Measurements from ENCODE around the gene UBE2QL1. TPM values are rescaled to one million over a fixed set of nuclear protein-coding genes. Genes with fewer than 3 reads are reported as not detected.

UBE2QL1 gene
- total and polyA plus RNA-seq, 5 donors from 2014 or later = not detected

GRCh38 chr5:6535594-6535993 is 86.9 kb downstream of the UBE2QL1 start:
- peaks cover 6% of the 10 kb centered on the region for H3K27me3 ChIP-seq (ENCODE audit: control insufficient read depth, insufficient read depth, low read length)
- H3K36me3 Mint-ChIP-seq = no peaks in the 10 kb centered on the region
- H3K4me3 ChIP-seq (ENCODE audit: low read depth, low read length) = no peak overlapping the region
- no peaks in the 10 kb centered on the region for H3K4me1 ChIP-seq (ENCODE audit: control insufficient read depth, insufficient read depth, low read length, poor library complexity, severe bottlenecking)
- H3K9me3 ChIP-seq (ENCODE audit: control insufficient read depth in 2 of 2, low read length in 2 of 2) = no peaks in the 10 kb centered on the region
- H3K27me3 Mint-ChIP-seq = peaks cover 24% of the 10 kb centered on the region
- no peak overlapping the region for H3K27ac Mint-ChIP-seq
- DNase-seq (no peak), ATAC-seq (ENCODE audit: low read depth in 2 of 2) (no peak)
- no peaks in the 10 kb centered on the region for H3K9me3 Mint-ChIP-seq
- no peaks in the 10 kb centered on the region for H3K36me3 ChIP-seq (ENCODE audit: control insufficient read depth, insufficient read depth, low read length)
- H3K27ac ChIP-seq (ENCODE audit: insufficient read depth, low read length, poor library complexity, severe bottlenecking) = no peak overlapping the region
- no peak overlapping the region for H3K4me3 Mint-ChIP-seq
- no peaks in the 10 kb centered on the region for H3K4me1 Mint-ChIP-seq

- no peaks in the 10 kb centered on the region for H3K9me3 ChIP-seq (ENCODE audit: control insufficient read depth in 2 of 2, low read length in 2 of 2)
- no peak for ATAC-seq (ENCODE audit: low read depth in 2 of 2)
- no peak overlapping the region for H3K27ac ChIP-seq (ENCODE audit: insufficient read depth, low read length, poor library complexity, severe bottlenecking)
- H3K27ac Mint-ChIP-seq = no peak overlapping the region
- no peaks in the 10 kb centered on the region for H3K4me1 ChIP-seq (ENCODE audit: control insufficient read depth, insufficient read depth, low read length, poor library complexity, severe bottlenecking)
- no peaks in the 10 kb centered on the region for H3K9me3 Mint-ChIP-seq
- peaks cover 6% of the 10 kb centered on the region for H3K27me3 ChIP-seq (ENCODE audit: control insufficient read depth, insufficient read depth, low read length)
- H3K4me1 Mint-ChIP-seq = no peaks in the 10 kb centered on the region
- no peak overlapping the region for H3K4me3 Mint-ChIP-seq
- H3K27me3 Mint-ChIP-seq = peaks cover 14% of the 10 kb centered on the region
- no peak for DNase-seq
- no peaks in the 10 kb centered on the region for H3K36me3 ChIP-seq (ENCODE audit: control insufficient read depth, insufficient read depth, low read length)
- no peak overlapping the region for H3K4me3 ChIP-seq (ENCODE audit: low read depth, low read length)
- H3K36me3 Mint-ChIP-seq = no peaks in the 10 kb centered on the region
Measured at GRCh38 chr5:6539060-6539459, 90.4 kb downstream of the UBE2QL1 start.

- no peak overlapping the region for H3K27ac Mint-ChIP-seq
- Histone ChIP-seq H3K4me1 (ENCODE audit: control insufficient read depth, insufficient read depth, low read length, poor library complexity, severe bottlenecking) (no peaks in the 10 kb centered on the region), H3K27ac (ENCODE audit: insufficient read depth, low read length, poor library complexity, severe bottlenecking) (no peak overlapping the region), H3K4me3 (ENCODE audit: low read depth, low read length) (no peak overlapping the region), H3K9me3 (ENCODE audit: control insufficient read depth in 2 of 2, low read length in 2 of 2) (no peaks in the 10 kb centered on the region), H3K36me3 (ENCODE audit: control insufficient read depth, insufficient read depth, low read length) (no peaks in the 10 kb centered on the region), H3K27me3 (ENCODE audit: control insufficient read depth, insufficient read depth, low read length) (peaks cover 6% of the 10 kb centered on the region)
- DNase-seq (no peak), ATAC-seq (ENCODE audit: low read depth in 2 of 2) (no peak)
- no peak overlapping the region for H3K4me3 Mint-ChIP-seq
- no peaks in the 10 kb centered on the region for H3K36me3 Mint-ChIP-seq
- no peaks in the 10 kb centered on the region for H3K4me1 Mint-ChIP-seq
- H3K9me3 Mint-ChIP-seq = peaks cover 0 to 2% (median 0%) of the 10 kb centered on the region in 7 donors
- peaks cover 5% of the 10 kb centered on the region for H3K27me3 Mint-ChIP-seq
Measured at GRCh38 chr5:6540111-6540827, 91.6 kb downstream of the UBE2QL1 start.

GRCh38 chr5:6541256-6542013 is 92.8 kb downstream of the UBE2QL1 start:
- no peaks in the 10 kb centered on the region for H3K4me1 ChIP-seq (ENCODE audit: control insufficient read depth, insufficient read depth, low read length, poor library complexity, severe bottlenecking)
- DNase-seq (no peak), ATAC-seq (ENCODE audit: low read depth in 2 of 2) (no peak)
- no peaks in the 10 kb centered on the region for H3K27me3 ChIP-seq (ENCODE audit: control insufficient read depth, insufficient read depth, low read length)
- H3K9me3 Mint-ChIP-seq = peaks cover 0 to 2% (median 0%) of the 10 kb centered on the region in 7 donors
- H3K36me3 ChIP-seq (ENCODE audit: control insufficient read depth, insufficient read depth, low read length) = no peaks in the 10 kb centered on the region
- peaks cover 5% of the 10 kb centered on the region for H3K27me3 Mint-ChIP-seq
- H3K4me3 ChIP-seq (ENCODE audit: low read depth, low read length) = no peak overlapping the region
- no peaks in the 10 kb centered on the region for H3K9me3 ChIP-seq (ENCODE audit: control insufficient read depth in 2 of 2, low read length in 2 of 2)
- no peak overlapping the region for H3K4me3 Mint-ChIP-seq
- no peak overlapping the region for H3K27ac Mint-ChIP-seq
- H3K27ac ChIP-seq (ENCODE audit: insufficient read depth, low read length, poor library complexity, severe bottlenecking) = no peak overlapping the region
- H3K36me3 Mint-ChIP-seq = no peaks in the 10 kb centered on the region
- no peaks in the 10 kb centered on the region for H3K4me1 Mint-ChIP-seq

- ATAC-seq (ENCODE audit: low read depth in 2 of 2) (no peak), DNase-seq (no peak)
- no peak overlapping the region for H3K27ac ChIP-seq (ENCODE audit: insufficient read depth, low read length, poor library complexity, severe bottlenecking)
- Mint-ChIP-seq H3K27ac (no peak overlapping the region), H3K4me1 (no peaks in the 10 kb centered on the region), H3K4me3 (no peak overlapping the region), H3K36me3 (no peaks in the 10 kb centered on the region), H3K9me3 (peaks cover 0 to 2% (median 0%) of the 10 kb centered on the region in 7 donors), H3K27me3 (peaks cover 4% of the 10 kb centered on the region)
- no peak overlapping the region for H3K4me3 ChIP-seq (ENCODE audit: low read depth, low read length)
- H3K9me3 ChIP-seq (ENCODE audit: control insufficient read depth in 2 of 2, low read length in 2 of 2) = no peaks in the 10 kb centered on the region
- H3K36me3 ChIP-seq (ENCODE audit: control insufficient read depth, insufficient read depth, low read length) = no peaks in the 10 kb centered on the region
- H3K27me3 ChIP-seq (ENCODE audit: control insufficient read depth, insufficient read depth, low read length) = no peaks in the 10 kb centered on the region
- no peaks in the 10 kb centered on the region for H3K4me1 ChIP-seq (ENCODE audit: control insufficient read depth, insufficient read depth, low read length, poor library complexity, severe bottlenecking)
Measured at GRCh38 chr5:6542421-6543345, 94.0 kb downstream of the UBE2QL1 start.

- no peak overlapping the region for H3K4me3 Mint-ChIP-seq
Measured at GRCh38 chr5:6543346-6543730, 94.7 kb downstream of the UBE2QL1 start.

GRCh38 chr5:6543830-6544560 is 95.3 kb downstream of the UBE2QL1 start:
- Histone ChIP-seq H3K4me3 (ENCODE audit: low read depth, low read length) (no peak overlapping the region), H3K27ac (ENCODE audit: insufficient read depth, low read length, poor library complexity, severe bottlenecking) (no peak overlapping the region), H3K36me3 (ENCODE audit: control insufficient read depth, insufficient read depth, low read length) (no peaks in the 10 kb centered on the region), H3K9me3 (ENCODE audit: control insufficient read depth in 2 of 2, low read length in 2 of 2) (no peaks in the 10 kb centered on the region), H3K4me1 (ENCODE audit: control insufficient read depth, insufficient read depth, low read length, poor library complexity, severe bottlenecking) (no peaks in the 10 kb centered on the region), H3K27me3 (ENCODE audit: control insufficient read depth, insufficient read depth, low read length) (no peaks in the 10 kb centered on the region)
- no peak for DNase-seq
- H3K36me3 Mint-ChIP-seq = no peaks in the 10 kb centered on the region
- H3K4me3 Mint-ChIP-seq = no peak overlapping the region
- ATAC-seq (ENCODE audit: low read depth in 2 of 2) = no peak
- no peak overlapping the region for H3K27ac Mint-ChIP-seq
- no peaks in the 10 kb centered on the region for H3K4me1 Mint-ChIP-seq
- no peaks in the 10 kb centered on the region for H3K27me3 Mint-ChIP-seq
- peaks cover 0 to 2% (median 0%) of the 10 kb centered on the region in 7 donors for H3K9me3 Mint-ChIP-seq

More at GRCh38 chr5:6543346-6543730, 94.7 kb downstream of the UBE2QL1 start:
- Histone ChIP-seq H3K36me3 (ENCODE audit: control insufficient read depth, insufficient read depth, low read length) (no peaks in the 10 kb centered on the region), H3K9me3 (ENCODE audit: control insufficient read depth in 2 of 2, low read length in 2 of 2) (no peaks in the 10 kb centered on the region), H3K27me3 (ENCODE audit: control insufficient read depth, insufficient read depth, low read length) (no peaks in the 10 kb centered on the region), H3K27ac (ENCODE audit: insufficient read depth, low read length, poor library complexity, severe bottlenecking) (no peak overlapping the region), H3K4me3 (ENCODE audit: low read depth, low read length) (no peak overlapping the region), H3K4me1 (ENCODE audit: control insufficient read depth, insufficient read depth, low read length, poor library complexity, severe bottlenecking) (no peaks in the 10 kb centered on the region)
- ATAC-seq (ENCODE audit: low read depth in 2 of 2) = no peak
- no peak for DNase-seq
- Mint-ChIP-seq H3K27ac (no peak overlapping the region), H3K4me1 (no peaks in the 10 kb centered on the region), H3K27me3 (no peaks in the 10 kb centered on the region), H3K36me3 (no peaks in the 10 kb centered on the region), H3K9me3 (peaks cover 0 to 2% (median 0%) of the 10 kb centered on the region in 7 donors)
